ENCODE results near the gene C4orf46.

DNA sequence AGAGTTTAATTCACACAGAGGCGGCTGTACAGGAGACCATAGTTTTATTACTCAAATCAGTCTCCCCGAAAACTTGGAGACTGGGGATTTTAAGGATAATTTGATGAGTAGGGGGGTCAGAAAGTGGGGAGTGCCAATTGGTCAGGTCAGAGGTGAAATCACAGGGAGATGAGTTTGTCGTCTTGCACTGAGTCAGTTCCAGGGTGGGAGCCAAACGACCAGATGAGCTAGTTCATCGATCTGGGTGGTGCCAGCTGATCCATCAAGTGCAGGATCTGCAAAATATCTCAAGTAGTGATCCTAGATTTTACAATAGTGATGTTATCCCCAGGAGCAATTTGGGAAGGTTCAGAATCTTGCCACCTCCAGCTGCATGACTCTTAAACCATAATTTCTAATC lies 4.4 kb upstream of the C4orf46 start:
- TF ChIP-seq EZH2 (IDR thresholded peaks at IDR 0.05; ENCODE audit: borderline replicate concordance, low read length): no peak
- TF ChIP-seq, protein P1, sequence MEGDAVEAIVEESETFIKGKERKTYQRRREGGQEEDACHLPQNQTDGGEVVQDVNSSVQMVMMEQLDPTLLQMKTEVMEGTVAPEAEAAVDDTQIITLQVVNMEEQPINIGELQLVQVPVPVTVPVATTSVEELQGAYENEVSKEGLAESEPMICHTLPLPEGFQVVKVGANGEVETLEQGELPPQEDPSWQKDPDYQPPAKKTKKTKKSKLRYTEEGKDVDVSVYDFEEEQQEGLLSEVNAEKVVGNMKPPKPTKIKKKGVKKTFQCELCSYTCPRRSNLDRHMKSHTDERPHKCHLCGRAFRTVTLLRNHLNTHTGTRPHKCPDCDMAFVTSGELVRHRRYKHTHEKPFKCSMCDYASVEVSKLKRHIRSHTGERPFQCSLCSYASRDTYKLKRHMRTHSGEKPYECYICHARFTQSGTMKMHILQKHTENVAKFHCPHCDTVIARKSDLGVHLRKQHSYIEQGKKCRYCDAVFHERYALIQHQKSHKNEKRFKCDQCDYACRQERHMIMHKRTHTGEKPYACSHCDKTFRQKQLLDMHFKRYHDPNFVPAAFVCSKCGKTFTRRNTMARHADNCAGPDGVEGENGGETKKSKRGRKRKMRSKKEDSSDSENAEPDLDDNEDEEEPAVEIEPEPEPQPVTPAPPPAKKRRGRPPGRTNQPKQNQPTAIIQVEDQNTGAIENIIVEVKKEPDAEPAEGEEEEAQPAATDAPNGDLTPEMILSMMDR (conservative IDR thresholded peaks at IDR 0.05 in 1 of 2, IDR thresholded peaks at IDR 0.05 in 1 of 2; ENCODE audit: extremely low read depth in 1 of 2, insufficient read depth in 1 of 2, low read depth in 1 of 2, low read length in 2 of 2): no peak
